Mucosa of rectum (tissue), 2 donors: ENCODE measurements around the gene TRMT44.

Source experiments
- H3K27ac ChIP-seq, 2 donors: one replicate each; pipeline ENCODE4 v1.7.0; 2013; ENCODE audit warnings: inconsistent platforms in 2 of 2, low read depth in 2 of 2, low read length in 2 of 2
- H3K27me3 ChIP-seq, 2 donors: one replicate each; pipeline ENCODE4 v1.7.0; 2013; ENCODE audit warnings: low read length in 2 of 2; ENCODE audit not compliant: control insufficient read depth in 2 of 2, insufficient read depth in 2 of 2
- H3K36me3 ChIP-seq, 2 donors: one replicate each; pipeline ENCODE4 v1.7.0; 2013; ENCODE audit warnings: low read length in 2 of 2; ENCODE audit not compliant: control insufficient read depth in 2 of 2, insufficient read depth in 2 of 2
- H3K4me1 ChIP-seq, 2 donors: one replicate each; pipeline ENCODE4 v1.7.0; 2013; ENCODE audit warnings: low read length in 2 of 2, mild to moderate bottlenecking in 1 of 2; ENCODE audit not compliant: control insufficient read depth in 2 of 2, insufficient read depth in 2 of 2
- H3K4me3 ChIP-seq, 2 donors: one replicate each; pipeline ENCODE4 v1.7.0; 2013; ENCODE audit warnings: low read length in 2 of 2
- H3K9ac ChIP-seq, 2 donors: one replicate each; pipeline ENCODE4 v1.7.0; 2013; ENCODE audit warnings: low read length in 2 of 2, low read depth in 1 of 2, mild to moderate bottlenecking in 1 of 2
- H3K9me3 ChIP-seq, 2 donors: one replicate each; pipeline ENCODE4 v1.7.0; 2013; ENCODE audit warnings: low read length in 2 of 2; ENCODE audit not compliant: control insufficient read depth in 2 of 2
- donor health status: healthy.
- donor health status: Normal muscosa, but diverticular disease.

TRMT44 gene, protein sequence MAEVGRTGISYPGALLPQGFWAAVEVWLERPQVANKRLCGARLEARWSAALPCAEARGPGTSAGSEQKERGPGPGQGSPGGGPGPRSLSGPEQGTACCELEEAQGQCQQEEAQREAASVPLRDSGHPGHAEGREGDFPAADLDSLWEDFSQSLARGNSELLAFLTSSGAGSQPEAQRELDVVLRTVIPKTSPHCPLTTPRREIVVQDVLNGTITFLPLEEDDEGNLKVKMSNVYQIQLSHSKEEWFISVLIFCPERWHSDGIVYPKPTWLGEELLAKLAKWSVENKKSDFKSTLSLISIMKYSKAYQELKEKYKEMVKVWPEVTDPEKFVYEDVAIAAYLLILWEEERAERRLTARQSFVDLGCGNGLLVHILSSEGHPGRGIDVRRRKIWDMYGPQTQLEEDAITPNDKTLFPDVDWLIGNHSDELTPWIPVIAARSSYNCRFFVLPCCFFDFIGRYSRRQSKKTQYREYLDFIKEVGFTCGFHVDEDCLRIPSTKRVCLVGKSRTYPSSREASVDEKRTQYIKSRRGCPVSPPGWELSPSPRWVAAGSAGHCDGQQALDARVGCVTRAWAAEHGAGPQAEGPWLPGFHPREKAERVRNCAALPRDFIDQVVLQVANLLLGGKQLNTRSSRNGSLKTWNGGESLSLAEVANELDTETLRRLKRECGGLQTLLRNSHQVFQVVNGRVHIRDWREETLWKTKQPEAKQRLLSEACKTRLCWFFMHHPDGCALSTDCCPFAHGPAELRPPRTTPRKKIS

DNA sequence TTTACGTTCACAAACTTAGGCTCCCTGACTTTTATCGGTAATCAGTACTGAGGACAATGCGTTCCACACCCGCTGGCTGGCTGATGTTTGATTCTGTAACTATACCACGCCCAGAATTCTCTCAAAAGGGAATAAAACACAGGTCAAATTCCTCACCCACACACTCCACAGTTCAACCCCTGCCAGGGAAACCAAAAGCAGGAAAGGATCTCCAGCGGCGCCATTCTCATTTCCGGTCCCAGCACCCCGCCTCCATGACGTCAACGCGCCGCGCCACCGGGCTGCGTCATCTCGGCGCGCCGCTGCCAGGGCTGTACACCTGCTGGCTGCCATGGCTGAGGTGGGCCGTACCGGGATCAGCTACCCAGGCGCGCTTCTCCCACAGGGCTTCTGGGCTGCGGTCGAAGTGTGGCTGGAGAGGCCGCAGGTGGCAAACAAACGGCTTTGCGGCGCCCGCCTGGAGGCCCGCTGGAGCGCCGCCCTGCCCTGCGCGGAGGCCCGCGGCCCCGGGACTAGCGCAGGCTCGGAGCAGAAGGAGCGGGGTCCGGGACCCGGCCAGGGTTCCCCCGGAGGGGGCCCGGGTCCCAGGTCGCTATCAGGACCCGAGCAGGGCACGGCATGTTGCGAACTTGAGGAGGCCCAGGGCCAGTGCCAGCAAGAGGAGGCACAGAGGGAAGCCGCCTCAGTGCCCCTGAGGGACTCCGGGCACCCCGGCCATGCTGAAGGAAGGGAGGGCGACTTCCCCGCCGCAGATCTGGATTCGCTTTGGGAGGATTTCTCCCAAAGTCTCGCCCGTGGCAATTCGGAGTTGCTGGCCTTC, at the start of gene TRMT44, which contains the start of gene ACOX3:
TSS of gene TRMT44 (plus strand) at position 286 of the 820 bp plus-strand sequence. CDS start at position 332, 46 bp downstream.
TSS of gene ACOX3 (minus strand) at position 232 of the 820 bp plus-strand sequence. CDS start 24,202 bp downstream, outside the sequence.
- Histone ChIP-seq H3K4me1 (peaks cover 27 to 31% of the 10 kb centered on the region in 2 donors), H3K27ac (peak within 1 kb of the TSS; percentile 93 to 96), H3K4me3 (peak within 1 kb of the TSS; percentile 88 to 90)

DNA sequence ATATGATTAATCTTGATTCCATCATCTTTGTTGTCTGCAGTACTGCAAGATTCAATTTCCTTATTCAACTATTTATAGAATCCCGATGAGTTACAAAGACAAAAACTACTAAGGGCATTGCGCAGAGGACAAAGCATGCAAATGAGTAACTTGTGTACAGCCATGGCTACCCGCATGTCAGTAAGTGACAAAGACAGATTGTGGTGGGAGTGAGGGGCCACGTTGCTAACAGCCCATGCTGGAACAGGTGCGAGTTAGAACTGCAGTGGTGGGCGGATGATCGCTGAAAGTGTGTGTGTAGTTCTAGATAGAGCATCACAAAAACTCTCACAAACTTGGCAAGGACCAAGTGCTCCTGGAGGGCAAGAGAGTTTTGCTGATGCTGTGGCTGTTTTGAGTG, 49.5 kb upstream of the TRMT44 start:
- Histone ChIP-seq H3K4me1 (peaks cover 2 to 3% of the 10 kb centered on the region in 2 donors), H3K36me3 (peaks cover 20 to 32% of the 10 kb centered on the region in 2 donors), H3K27me3 (no peaks in the 10 kb centered on the region), H3K9ac (no peak overlapping the region), H3K27ac (no peak overlapping the region), H3K4me3 (no peak overlapping the region), H3K9me3 (no peaks in the 10 kb centered on the region)

More for the DNA sequence above, at the start of gene TRMT44, which contains the start of gene ACOX3:
- H3K36me3 ChIP-seq: no peaks in the 10 kb centered on the region
- H3K9ac ChIP-seq: peak within 1 kb of the TSS; percentile 82 to 85
- H3K9me3 ChIP-seq: no peaks in the 10 kb centered on the region
- H3K27me3 ChIP-seq: no peaks in the 10 kb centered on the region

DNA sequence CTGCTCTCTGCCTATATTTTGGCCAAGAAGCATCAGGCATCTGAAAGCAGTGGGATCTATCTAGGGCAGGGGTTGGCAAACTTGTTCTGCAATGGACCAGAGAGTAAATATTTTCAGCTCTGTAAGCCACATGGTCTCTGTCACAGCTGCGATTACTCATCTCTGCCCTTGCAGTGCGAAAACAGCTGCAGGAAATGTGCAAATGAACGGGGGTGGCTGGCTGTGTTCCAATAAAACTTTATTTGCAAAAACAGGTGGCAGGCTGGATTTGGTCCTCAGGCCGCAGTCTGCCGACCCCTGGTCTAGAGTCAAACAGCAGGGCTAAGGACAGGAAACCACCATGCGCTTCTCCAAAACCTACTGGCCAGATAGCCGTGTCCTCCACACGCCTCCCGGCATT, 48.6 kb upstream of the TRMT44 start:
- peaks cover 18 to 31% of the 10 kb centered on the region in 2 donors for H3K36me3 ChIP-seq
- no peaks in the 10 kb centered on the region for H3K9me3 ChIP-seq
- no peak overlapping the region for H3K4me3 ChIP-seq
- H3K4me1 ChIP-seq: peaks cover 2 to 3% of the 10 kb centered on the region in 2 donors
- H3K27me3 ChIP-seq: no peaks in the 10 kb centered on the region
- no peak overlapping the region for H3K27ac ChIP-seq
- H3K9ac ChIP-seq: no peak overlapping the region

DNA sequence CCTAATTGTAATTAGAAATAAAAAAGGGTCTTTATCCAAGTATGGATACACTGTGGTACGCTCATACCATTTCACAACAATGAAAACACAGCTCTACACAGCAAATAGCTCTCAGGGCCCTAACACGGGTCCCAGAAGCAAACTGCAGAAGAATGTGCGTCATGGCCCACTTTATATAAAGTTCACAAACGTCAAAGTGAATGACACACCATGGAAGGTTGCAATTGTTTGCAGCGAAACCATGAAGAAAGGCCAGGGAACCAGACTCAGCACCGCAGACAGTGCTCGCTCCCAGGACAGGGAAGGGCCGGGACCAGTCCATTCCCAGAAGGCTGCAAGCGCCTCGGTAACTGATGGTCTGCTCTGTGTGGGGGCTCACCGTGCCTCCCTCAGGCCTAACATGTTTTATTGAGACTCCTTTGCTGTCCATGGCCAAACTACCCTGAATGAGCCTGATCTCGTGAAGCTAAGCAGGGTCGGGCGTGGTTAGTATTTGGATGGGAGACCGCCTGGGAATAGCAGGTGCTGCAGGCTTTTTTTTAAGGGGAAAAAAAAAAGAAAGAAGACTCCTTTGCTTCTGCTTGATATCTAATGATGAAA, 47.9 kb upstream of the TRMT44 start:
- Histone ChIP-seq H3K27me3 (no peaks in the 10 kb centered on the region), H3K36me3 (peaks cover 14 to 25% of the 10 kb centered on the region in 2 donors), H3K4me3 (no peak overlapping the region), H3K9me3 (no peaks in the 10 kb centered on the region), H3K9ac (no peak overlapping the region), H3K27ac (no peak overlapping the region), H3K4me1 (peaks cover 2 to 3% of the 10 kb centered on the region in 2 donors)

DNA sequence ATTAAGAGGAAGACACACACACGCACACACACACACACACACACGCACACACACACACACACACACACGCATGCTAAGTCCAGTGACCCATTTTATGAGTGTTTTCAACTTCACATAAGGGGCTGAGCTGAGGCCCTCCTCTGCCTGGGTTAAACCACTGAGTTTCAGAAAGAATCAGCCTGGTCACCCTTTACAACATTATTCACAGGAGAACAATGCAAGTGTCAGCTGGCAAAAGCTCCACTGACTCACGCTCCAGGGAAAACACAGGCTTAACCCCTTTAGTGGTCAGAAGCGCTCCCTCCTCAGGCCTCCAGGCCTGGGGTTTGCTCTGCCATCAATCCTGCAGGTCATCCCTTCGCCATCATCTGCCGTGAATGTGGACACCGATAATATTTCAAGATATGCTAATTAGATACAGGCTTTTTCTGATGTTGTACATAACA, 47.0 kb upstream of the TRMT44 start:
- Histone ChIP-seq H3K36me3 (peaks cover 13 to 27% of the 10 kb centered on the region in 2 donors), H3K27ac (peak overlapping the region; percentile 11 to 31), H3K9me3 (no peaks in the 10 kb centered on the region), H3K4me1 (peaks cover 2 to 3% of the 10 kb centered on the region in 2 donors), H3K27me3 (no peaks in the 10 kb centered on the region), H3K9ac (no peak overlapping the region), H3K4me3 (no peak overlapping the region)

DNA sequence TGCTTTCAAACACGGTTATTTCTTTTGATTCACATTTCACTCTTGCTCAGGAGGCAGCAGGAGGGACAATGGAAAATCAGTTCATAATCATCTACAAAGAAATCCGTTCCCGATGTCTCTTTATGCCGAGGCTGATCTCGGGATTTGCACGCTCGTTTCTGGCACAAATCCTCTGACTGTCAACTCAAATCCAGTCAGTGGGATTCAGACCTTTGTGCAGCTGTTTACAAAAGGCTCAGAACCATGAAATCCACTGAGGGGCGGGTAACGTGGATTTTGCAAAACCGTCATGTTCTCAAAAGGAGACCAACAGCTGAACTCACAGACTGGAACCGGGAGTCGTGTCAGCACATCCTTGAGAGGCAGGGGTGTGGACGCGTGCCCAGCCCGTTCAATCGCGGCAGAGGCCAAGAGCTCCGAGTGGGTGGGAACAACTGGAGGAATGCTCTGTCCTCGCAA, 46.5 kb upstream of the TRMT44 start:
- Histone ChIP-seq H3K4me3 (no peak overlapping the region), H3K36me3 (peaks cover 17 to 25% of the 10 kb centered on the region in 2 donors), H3K27ac (peak overlapping the region; percentile 28 to 31), H3K27me3 (no peaks in the 10 kb centered on the region), H3K9ac (no peak overlapping the region), H3K4me1 (peaks cover 2 to 3% of the 10 kb centered on the region in 2 donors), H3K9me3 (no peaks in the 10 kb centered on the region)

DNA sequence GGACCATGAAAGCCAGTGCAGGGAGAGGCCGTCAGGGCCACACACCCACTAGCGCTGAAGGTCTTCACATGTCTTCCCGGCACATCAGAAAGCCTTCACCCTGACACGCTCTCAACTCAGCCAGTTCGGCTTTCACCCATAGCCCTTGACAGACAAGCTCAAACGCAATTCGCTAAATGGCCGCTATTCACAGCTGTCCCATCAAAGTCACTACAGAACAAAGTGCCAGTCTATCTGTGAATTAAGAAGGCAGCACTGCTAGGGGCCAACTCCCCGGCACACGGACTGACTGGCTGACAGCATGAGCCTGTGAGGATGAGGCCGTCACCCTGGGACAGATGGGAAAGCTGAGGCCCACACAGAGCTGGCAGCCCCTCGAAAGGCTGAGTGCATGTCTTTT, 45.8 kb upstream of the TRMT44 start:
- Histone ChIP-seq H3K4me1 (peaks cover 2 to 3% of the 10 kb centered on the region in 2 donors), H3K9ac (no peak overlapping the region), H3K4me3 (no peak overlapping the region), H3K9me3 (no peaks in the 10 kb centered on the region), H3K36me3 (peaks cover 21 to 25% of the 10 kb centered on the region in 2 donors), H3K27me3 (no peaks in the 10 kb centered on the region), H3K27ac (peak overlapping the region; percentile 28 to 30)

DNA sequence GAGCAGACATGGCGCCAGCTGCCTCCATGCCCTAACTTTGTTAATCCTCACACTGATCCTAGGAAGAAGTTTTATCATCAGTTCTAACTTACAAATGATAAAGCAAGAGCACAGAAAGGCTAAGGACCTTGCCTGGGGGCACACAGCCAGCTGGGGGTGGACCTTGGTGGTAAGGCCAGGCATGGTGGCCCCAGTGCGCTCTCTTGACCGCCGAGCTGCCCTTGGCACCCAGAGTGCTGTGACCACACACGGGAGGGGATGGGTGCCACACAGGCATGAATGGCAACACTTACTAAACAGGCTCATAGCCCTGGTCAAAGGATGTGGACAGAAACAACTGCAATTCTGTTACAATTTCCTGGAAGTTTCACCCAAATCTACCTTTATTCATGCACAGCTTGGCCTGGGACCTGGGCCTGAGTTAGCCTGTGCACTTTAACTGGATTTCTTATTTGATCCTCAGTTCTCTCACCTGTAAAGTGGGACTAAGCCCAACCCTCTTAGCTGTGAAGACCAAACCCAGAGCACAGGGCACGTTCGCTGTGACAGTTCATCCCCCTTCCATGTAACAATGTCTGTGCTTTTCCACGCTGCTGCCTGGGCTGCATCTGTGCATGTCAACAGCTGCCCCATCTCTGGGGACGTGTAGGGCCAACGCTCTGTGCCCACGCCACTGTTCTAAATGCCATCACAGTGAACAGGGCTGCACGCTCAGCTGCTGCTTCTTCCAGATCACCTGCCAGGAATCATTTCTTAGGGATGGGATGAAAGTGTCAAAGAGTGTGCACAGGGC, 44.9 kb upstream of the TRMT44 start:
- H3K27ac ChIP-seq: no peak overlapping the region

More for the DNA sequence above, 44.9 kb upstream of the TRMT44 start:
- Histone ChIP-seq H3K9me3 (no peaks in the 10 kb centered on the region), H3K9ac (no peak overlapping the region), H3K4me1 (peaks cover 2 to 3% of the 10 kb centered on the region in 2 donors), H3K4me3 (no peak overlapping the region), H3K36me3 (peaks cover 21 to 25% of the 10 kb centered on the region in 2 donors), H3K27me3 (no peaks in the 10 kb centered on the region)
